PC-9 (cell line): ENCODE results near the gene ITGA5. TPM values are rescaled to one million over a fixed set of nuclear protein-coding genes. Genes with fewer than 3 reads are reported as not detected.

Experiments
- BruUV-seq: library from RNA; stranded (reverse); fragments of 400-500 nt; replicated peaks from 2 replicates; lab custom pipeline; 2021; lab: Mats Ljungman, UMichigan
- CTCF ChIA-PET: fragments of 300-600 bp; sonication (Branson Sonifier 250); formaldehyde crosslinking; loops from one replicate; lab custom pipeline; 2022; ENCODE audit warnings: antibody characterized with exemption; lab: Charles Lee
- POLR2A ChIA-PET: fragments of 300-600 bp; sonication (Branson Sonifier 250); formaldehyde crosslinking; loops from one replicate; lab custom pipeline; 2022; ENCODE audit warnings: antibody characterized with exemption; ENCODE audit not compliant: unreplicated experiment; lab: Charles Lee
- DNase-seq, 2 experiments: peaks; one replicate each; pipeline versions ENCODE4 v3.0.0 to v3.0.0-alpha.2; 2015 to 2022; ENCODE audit warnings: mixed read lengths in 1 of 2
- H2AFZ ChIP-seq: fragments of 200-600 bp; sonication (generic); 2 replicates; pipeline ENCODE4 v1.8.1; 2017; ENCODE audit warnings: antibody characterized with exemption
- H3F3A ChIP-seq: fragments of 200-600 bp; sonication (generic); 2 replicates; pipeline ENCODE4 v1.8.1; 2017; ENCODE audit warnings: antibody characterized with exemption, mild to moderate bottlenecking, low read depth; ENCODE audit not compliant: insufficient read depth
- H3K27ac ChIP-seq: fragments of 200-600 bp; sonication (generic); 2 replicates; pipeline ENCODE4 v1.6.1; 2016; ENCODE audit warnings: mixed run types
- H3K27me3 ChIP-seq: fragments of 200-600 bp; sonication (generic); 2 replicates; pipeline ENCODE4 v1.6.1; 2016; ENCODE audit warnings: low read depth, mixed run types; ENCODE audit not compliant: insufficient read depth
- H3K36me3 ChIP-seq: fragments of 200-600 bp; sonication (generic); 2 replicates; pipeline ENCODE4 v1.6.1; 2016; ENCODE audit warnings: low read depth, mixed run types
- H3K4me1 ChIP-seq: fragments of 200-600 bp; sonication (generic); replicated peaks from 2 replicates; pipeline ENCODE4 v1.6.1; 2016; ENCODE audit warnings: mixed run types; ENCODE audit not compliant: insufficient read depth
- H3K4me2 ChIP-seq: fragments of 200-600 bp; sonication (generic); 2 replicates; pipeline ENCODE4 v1.6.1; 2017; ENCODE audit warnings: mixed run types
- H3K4me3 ChIP-seq: fragments of 200-600 bp; sonication (generic); 2 replicates; pipeline ENCODE4 v1.6.1; 2016; ENCODE audit warnings: mixed run types
- H3K79me2 ChIP-seq: fragments of 200-600 bp; sonication (generic); 2 replicates; pipeline ENCODE4 v1.6.1; 2017; ENCODE audit warnings: low read depth, mixed run types
- H3K9me2 ChIP-seq: fragments of 200-600 bp; sonication (generic); 2 replicates; pipeline ENCODE4 v1.8.1; 2017; ENCODE audit warnings: mild to moderate bottlenecking; ENCODE audit not compliant: insufficient read depth
- H3K9me3 ChIP-seq: fragments of 200-600 bp; sonication (generic); 2 replicates; pipeline ENCODE4 v1.8.1; 2016; ENCODE audit warnings: low read depth; ENCODE audit not compliant: insufficient read depth
- H4K20me1 ChIP-seq: fragments of 200-600 bp; sonication (generic); 2 replicates; pipeline ENCODE4 v1.8.1; 2017; ENCODE audit not compliant: insufficient read depth
- CTCF ChIP-seq: fragments of 200-600 bp; sonication (generic); conservative IDR thresholded peaks from 2 replicates; pipeline ENCODE4 v1.6.1; 2017; ENCODE audit warnings: mixed run types, antibody characterized with exemption, mild to moderate bottlenecking, moderate library complexity
- EZH2 ChIP-seq: fragments of 200-600 bp; sonication (generic); IDR thresholded peaks from 2 replicates; pipeline ENCODE4 v1.8.0; 2017; ENCODE audit warnings: antibody characterized with exemption, low read depth
- intact Hi-C: fragments of 100-400 bp; cut with micrococcal nuclease; formaldehyde crosslinking; loops from one replicate; pipeline ENCODE4 v1.10.0; 2022; ENCODE audit not compliant: unreplicated experiment
- total RNA-seq: library from RNA; stranded (reverse); gene quantifications from 2 replicates; pipeline ENCODE4 v1.2.3, GENCODE V29; 2021

ITGA5 gene
- total RNA-seq, 1 experiment from 2014 or later: 28.4 TPM

GRCh38 chr12:54455760-54456469 is 36.8 kb upstream of the ITGA5 start:
- Histone ChIP-seq H3K27me3 (peaks cover 21% of the 10 kb centered on the region), H2AFZ (no peak overlapping the region), H3K4me3 (no peak overlapping the region), H3K36me3 (no peaks in the 10 kb centered on the region), H3K9me2 (no peaks in the 10 kb centered on the region), H3K79me2 (no peaks in the 10 kb centered on the region), H3F3A (no peaks in the 10 kb centered on the region), H3K4me1 (no peaks in the 10 kb centered on the region), H4K20me1 (no peaks in the 10 kb centered on the region), H3K4me2 (no peak overlapping the region), H3K9me3 (no peaks in the 10 kb centered on the region; the same call in 1 of the 2 replicates), H3K27ac (no peak overlapping the region)
- intact Hi-C loops: no loop called here
- BruUV-seq: no TSS peak
- CTCF ChIA-PET: no interaction called here
- DNase-seq: no peak
- POLR2A ChIA-PET: no interaction called here
- TF ChIP-seq CTCF (no peak), EZH2 (no peak)

DNA sequence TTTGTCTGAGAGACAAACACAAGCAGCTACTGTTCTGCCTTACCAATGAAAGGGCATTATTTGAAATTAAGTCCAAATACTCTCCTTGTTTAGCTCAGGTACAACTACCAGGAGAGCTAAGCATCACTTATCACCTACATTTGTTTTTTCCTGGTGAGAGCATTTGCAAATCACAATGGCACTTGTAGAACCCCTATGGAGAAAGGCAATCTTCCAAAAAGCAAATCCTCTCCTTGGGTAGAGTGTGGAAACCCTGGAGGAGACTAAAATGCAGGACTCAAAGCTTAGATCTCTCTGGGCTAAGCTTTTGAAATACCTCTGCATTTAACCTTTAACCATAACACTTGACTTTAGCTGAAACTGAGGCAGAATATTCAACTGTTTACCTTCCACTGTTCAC is 33.6 kb upstream of the ITGA5 start:
- H3K9me3 ChIP-seq: no peaks in the 10 kb centered on the region; the same call in 1 of the 2 replicates
- H3K4me2 ChIP-seq: no peak overlapping the region
- H3K4me1 ChIP-seq: no peaks in the 10 kb centered on the region
- H3K9me2 ChIP-seq: no peaks in the 10 kb centered on the region
- intact Hi-C loops: no loop called here
- H3F3A ChIP-seq: no peaks in the 10 kb centered on the region
- BruUV-seq: no TSS peak
- H3K27ac ChIP-seq: no peak overlapping the region
- H3K36me3 ChIP-seq: no peaks in the 10 kb centered on the region
- no peak overlapping the region for H2AFZ ChIP-seq
- no peaks in the 10 kb centered on the region for H4K20me1 ChIP-seq
- peaks cover 19% of the 10 kb centered on the region for H3K27me3 ChIP-seq
- no peak for DNase-seq
- ChIA-PET POLR2A (interaction anchor here (0.7 kb wide), 1 partner anchor 42 kb away, joined by 3 read pairs; no protein-coding TSS in a partner anchor), CTCF (no interaction called here)
- no peaks in the 10 kb centered on the region for H3K79me2 ChIP-seq
- TF ChIP-seq CTCF (no peak), EZH2 (no peak)
- no peak overlapping the region for H3K4me3 ChIP-seq

- H3K4me3 ChIP-seq: no peak overlapping the region
- H3F3A ChIP-seq: 0 out of 2 replicates have a peak, but pooled peaks cover 4% of the 10 kb centered on the region
- H3K27ac ChIP-seq: no peak overlapping the region
- intact Hi-C loops: no loop called here
- H3K79me2 ChIP-seq: no peaks in the 10 kb centered on the region
- no TSS peak for BruUV-seq
- ChIA-PET CTCF (interaction anchor here (0.5 kb wide), 1 partner anchor 10 kb away, joined by 3 read pairs; no protein-coding TSS in a partner anchor), POLR2A (no interaction called here)
- H3K36me3 ChIP-seq: no peaks in the 10 kb centered on the region
- no peak for TF ChIP-seq CTCF
- H3K9me2 ChIP-seq: no peaks in the 10 kb centered on the region
- DNase-seq: no peak
- no peaks in the 10 kb centered on the region for H4K20me1 ChIP-seq
- H3K4me1 ChIP-seq: no peaks in the 10 kb centered on the region
- no peak overlapping the region for H3K4me2 ChIP-seq
- H3K27me3 ChIP-seq: peaks cover 14% of the 10 kb centered on the region
- no peak overlapping the region for H2AFZ ChIP-seq
- H3K9me3 ChIP-seq: no peaks in the 10 kb centered on the region
Observed at GRCh38 chr12:54448344-54448743, 29.3 kb upstream of the ITGA5 start.
